Neural progenitor cell (in vitro differentiated cells): ENCODE results near the gene MBNL2. TPM values are rescaled to one million over a fixed set of nuclear protein-coding genes. Genes with fewer than 3 reads are reported as not detected.

ENCODE experiments used
- DNase-seq: peaks from one replicate; pipeline ENCODE4 v3.0.0-alpha.2; 2016; ENCODE audit warnings: low spot score
- H2AFZ ChIP-seq: fragments of 200-600 bp; sonication (generic); replicated peaks from 2 replicates; pipeline ENCODE4 v1.6.1; 2016; ENCODE audit warnings: antibody characterized with exemption
- H3F3A ChIP-seq: fragments of 200-600 bp; sonication (generic); 2 replicates; pipeline ENCODE4 v1.6.1; 2016; ENCODE audit warnings: antibody characterized with exemption, low read depth
- H3K27ac ChIP-seq: fragments of 200-600 bp; sonication (generic); 2 replicates; pipeline ENCODE4 v1.5.1; 2016; ENCODE audit warnings: mild to moderate bottlenecking
- H3K27me3 ChIP-seq: fragments of 200-600 bp; sonication (generic); 2 replicates; pipeline ENCODE4 v1.6.1; 2016; ENCODE audit warnings: mild to moderate bottlenecking, moderate library complexity
- H3K36me3 ChIP-seq: fragments of 200-600 bp; sonication (generic); 2 replicates; pipeline ENCODE4 v1.5.1; 2016
- H3K4me1 ChIP-seq: fragments of 200-600 bp; sonication (generic); 2 replicates; pipeline ENCODE4 v1.6.1; 2016; ENCODE audit warnings: mixed run types
- H3K4me2 ChIP-seq: fragments of 200-600 bp; sonication (generic); 2 replicates; pipeline ENCODE4 v1.6.1; 2016
- H3K4me3 ChIP-seq: fragments of 200-600 bp; sonication (generic); 2 replicates; pipeline ENCODE4 v1.5.1; 2016
- H3K79me2 ChIP-seq: fragments of 200-600 bp; sonication (generic); 2 replicates; pipeline ENCODE4 v1.6.1; 2016; ENCODE audit warnings: low read depth
- H3K9ac ChIP-seq: fragments of 200-600 bp; sonication (generic); 2 replicates; pipeline ENCODE4 v1.6.1; 2016
- H3K9me3 ChIP-seq: fragments of 200-600 bp; sonication (generic); 2 replicates; pipeline ENCODE4 v1.5.1; 2016; ENCODE audit warnings: low read depth
- H4K20me1 ChIP-seq: fragments of 200-600 bp; sonication (generic); 2 replicates; pipeline ENCODE4 v1.6.1; 2016; ENCODE audit warnings: low read depth
- H3K27ac Mint-ChIP-seq: 3 replicates; pipeline ENCODE4 v1.8.0; 2021; ENCODE audit warnings: mixed read lengths
- H3K27me3 Mint-ChIP-seq: 2 replicates; pipeline ENCODE4 v1.8.0; 2022; ENCODE audit warnings: low read depth, mild to moderate bottlenecking, inconsistent platforms, moderate library complexity, mixed read lengths; ENCODE audit not compliant: insufficient read depth
- H3K36me3 Mint-ChIP-seq: 3 replicates; pipeline ENCODE4 v1.8.0; 2021; ENCODE audit warnings: mixed read lengths
- H3K4me1 Mint-ChIP-seq: 3 replicates; pipeline ENCODE4 v1.8.0; 2021; ENCODE audit warnings: mixed read lengths
- H3K4me3 Mint-ChIP-seq: 3 replicates; pipeline ENCODE4 v1.8.0; 2021; ENCODE audit warnings: mild to moderate bottlenecking, moderate library complexity, mixed read lengths
- H3K9me3 Mint-ChIP-seq: 3 replicates; pipeline ENCODE4 v1.8.0; 2020; ENCODE audit warnings: mixed read lengths
- CTCF ChIP-seq: fragments of 200-600 bp; sonication (generic); IDR thresholded peaks from 2 replicates; pipeline ENCODE4 v1.5.1; 2017; ENCODE audit warnings: antibody characterized with exemption, mild to moderate bottlenecking
- EZH2 ChIP-seq: fragments of 200-600 bp; sonication (generic); IDR thresholded peaks from 2 replicates; pipeline ENCODE4 v1.6.1; 2017; ENCODE audit warnings: antibody characterized with exemption, mild to moderate bottlenecking, moderate library complexity
- EZH2phosphoT487 ChIP-seq: fragments of 200-600 bp; sonication (generic); IDR thresholded peaks from 2 replicates; pipeline ENCODE4 v1.6.1; 2017; ENCODE audit warnings: antibody characterized with exemption
- total RNA-seq: library from RNA; depleted of rRNA; stranded (reverse); fragments of >200 nt; gene quantifications from 2 replicates; pipeline ENCODE4 v1.2.3, GENCODE V29; 2015; ENCODE audit warnings: low replicate concordance

MBNL2 gene
- total RNA-seq, 1 donor from 2014 or later: 19.6 TPM

GRCh38 chr13:97327506-97328221 lies 105.5 kb downstream of the MBNL2 start:
- Histone ChIP-seq H3K9ac (no peak overlapping the region), H2AFZ (no peak overlapping the region), H4K20me1 (no peaks in the 10 kb centered on the region), H3K4me3 (no peak overlapping the region), H3F3A (peaks cover 14% of the 10 kb centered on the region), H3K9me3 (no peaks in the 10 kb centered on the region), H3K27me3 (no peaks in the 10 kb centered on the region), H3K4me1 (peaks cover 26% of the 10 kb centered on the region), H3K79me2 (no peaks in the 10 kb centered on the region), H3K4me2 (no peak overlapping the region), H3K27ac (peak overlapping the region; percentile 73), H3K36me3 (no peaks in the 10 kb centered on the region)
- H3K36me3 Mint-ChIP-seq: no peaks in the 10 kb centered on the region
- no peak overlapping the region for H3K27ac Mint-ChIP-seq
- no peaks in the 10 kb centered on the region for H3K9me3 Mint-ChIP-seq
- H3K4me3 Mint-ChIP-seq: no peak overlapping the region
- H3K4me1 Mint-ChIP-seq: peaks cover 19% of the 10 kb centered on the region
- DNase-seq: no peak
- TF ChIP-seq CTCF: no peak
- no peak for TF ChIP-seq EZH2phosphoT487
- TF ChIP-seq EZH2: no peak
- H3K27me3 Mint-ChIP-seq: no peaks in the 10 kb centered on the region

GRCh38 chr13:97328222-97328790 lies 106.2 kb downstream of the MBNL2 start:
- Histone ChIP-seq H3K4me2 (peak overlapping the region; percentile 37), H4K20me1 (no peaks in the 10 kb centered on the region), H3K79me2 (no peaks in the 10 kb centered on the region), H3K4me1 (peaks cover 26% of the 10 kb centered on the region), H3K9ac (no peak overlapping the region), H3K9me3 (no peaks in the 10 kb centered on the region), H3F3A (peaks cover 14% of the 10 kb centered on the region), H3K27ac (peak overlapping the region; percentile 73), H3K4me3 (no peak overlapping the region), H3K27me3 (no peaks in the 10 kb centered on the region), H3K36me3 (no peaks in the 10 kb centered on the region), H2AFZ (no peak overlapping the region)
- Mint-ChIP-seq H3K4me1 (peaks cover 19% of the 10 kb centered on the region), H3K27ac (peak overlapping the region; percentile 31), H3K4me3 (no peak overlapping the region), H3K9me3 (no peaks in the 10 kb centered on the region), H3K36me3 (no peaks in the 10 kb centered on the region), H3K27me3 (no peaks in the 10 kb centered on the region)
- TF ChIP-seq EZH2phosphoT487: no peak
- TF ChIP-seq CTCF: no peak
- no peak for TF ChIP-seq EZH2
- peak; percentile 90 for DNase-seq

GRCh38 chr13:97329331-97329730 lies 107.2 kb downstream of the MBNL2 start:
- Mint-ChIP-seq H3K27me3 (no peaks in the 10 kb centered on the region), H3K9me3 (no peaks in the 10 kb centered on the region), H3K4me3 (no peak overlapping the region), H3K27ac (no peak overlapping the region), H3K4me1 (peaks cover 22% of the 10 kb centered on the region), H3K36me3 (no peaks in the 10 kb centered on the region)
- Histone ChIP-seq H3K4me3 (no peak overlapping the region), H3K9me3 (no peaks in the 10 kb centered on the region), H3K27me3 (no peaks in the 10 kb centered on the region), H3F3A (peaks cover 14% of the 10 kb centered on the region), H2AFZ (no peak overlapping the region), H4K20me1 (no peaks in the 10 kb centered on the region), H3K4me2 (no peak overlapping the region), H3K27ac (no peak overlapping the region), H3K36me3 (no peaks in the 10 kb centered on the region), H3K9ac (no peak overlapping the region), H3K79me2 (no peaks in the 10 kb centered on the region), H3K4me1 (peaks cover 26% of the 10 kb centered on the region)
- DNase-seq: no peak
- TF ChIP-seq EZH2 (no peak), CTCF (no peak), EZH2phosphoT487 (no peak)
